ENCODE results near the gene USF2.

- TF ChIP-seq CTCF (IDR thresholded peaks at IDR 0.05) (no peak), TCF7L2 (IDR thresholded peaks at IDR 0.05; ENCODE audit: low read depth, low read length) (no peak)
Measured at GRCh38 chr19:35301961-35302360, 33.2 kb downstream of the USF2 start.

Data from Panc1 (cell line).